Measurements from ENCODE around the gene SLC13A2. TPM values are rescaled to one million over a fixed set of nuclear protein-coding genes. Genes with fewer than 3 reads are reported as not detected.
"Not testable (repeated sequence)": the region's sequence is repeated elsewhere in the genome, so short reads cannot be mapped to it uniquely, and the experiment has no call there.

Gene SLC13A2
- total and polyA plus RNA-seq, 11 donors, result 0.03 TPM; not detected in 10

GRCh38 chr17:28519236-28519635, 45.8 kb downstream of the SLC13A2 start:
- intact Hi-C loops (cut with DNase I), result no loop called here
- Histone ChIP-seq H3K9me3 (no peaks in the 10 kb centered on the region), H3K27me3 (peaks cover 0 to 9% (median 0%) of the 10 kb centered on the region in 9 donors), H3K4me1 (no peaks in the 10 kb centered on the region), H3K36me3 (no peaks in the 10 kb centered on the region), H3K27ac (no peak overlapping the region), H3K4me3 (no peak overlapping the region)
- DNase-seq (peak in 1 of 5 donors; percentile 0), ATAC-seq (no peak)
- 70 to 79% (median 76%) methylated on average over 5 of the region's 5 CpGs for WGBS, 4 donors
- no peak for TF ChIP-seq CTCF (IDR thresholded peaks at IDR 0.05)
- TF ChIP-seq POLR2A (IDR thresholded peaks at IDR 0.05), result no peak

- no peak overlapping the region for H3K27ac ChIP-seq
- ATAC-seq, result no peak
- TF ChIP-seq POLR2A (IDR thresholded peaks at IDR 0.05) (no peak), CTCF (IDR thresholded peaks at IDR 0.05) (no peak)
- H3K36me3 ChIP-seq, result no peaks in the 10 kb centered on the region
- DNase-seq, result peak in 1 of 5 donors; percentile 47
- 80 to 85% (median 82%) methylated on average over 6 of the region's 6 CpGs for WGBS, 4 donors
- H3K4me1 ChIP-seq, result no peaks in the 10 kb centered on the region
- H3K9me3 ChIP-seq, result no peaks in the 10 kb centered on the region
- peaks cover 0 to 5% (median 0%) of the 10 kb centered on the region in 9 donors for H3K27me3 ChIP-seq
- intact Hi-C loops (cut with DNase I), result no loop called here
- H3K4me3 ChIP-seq, result no peak overlapping the region
Observed at GRCh38 chr17:28520687-28521086, 47.2 kb downstream of the SLC13A2 start.

- TF ChIP-seq CTCF (IDR thresholded peaks at IDR 0.05) (no peak), POLR2A (IDR thresholded peaks at IDR 0.05) (no peak)
- Histone ChIP-seq H3K9me3 (no peaks in the 10 kb centered on the region), H3K4me1 (no peaks in the 10 kb centered on the region), H3K36me3 (no peaks in the 10 kb centered on the region), H3K4me3 (no peak overlapping the region), H3K27ac (no peak overlapping the region), H3K27me3 (peaks cover 0 to 5% (median 0%) of the 10 kb centered on the region in 9 donors)
- DNase-seq (peak in 1 of 5 donors; percentile 53), ATAC-seq (peak in 1 of 4 donors; percentile 25)
- intact Hi-C loops (cut with DNase I), result no loop called here
- 50 to 74% (median 56%) methylated on average over 6 to 21 of the region's 21 CpGs for WGBS, 4 donors
Observed at GRCh38 chr17:28521311-28522085, 48.1 kb downstream of the SLC13A2 start.

GRCh38 chr17:28522281-28522680, 48.8 kb downstream of the SLC13A2 start:
- WGBS, 4 donors, result 90 to 93% (median 92%) methylated on average over 4 of the region's 4 CpGs
- peak in 1 of 5 donors; percentile 3 for DNase-seq

More at GRCh38 chr17:28522281-28522680, 48.8 kb downstream of the SLC13A2 start:
- H3K4me3 ChIP-seq; H3K9me3 ChIP-seq; H3K4me1 ChIP-seq; H3K27me3 ChIP-seq; H3K27ac ChIP-seq; H3K36me3 ChIP-seq; ATAC-seq; intact Hi-C loops (cut with DNase I): not testable (repeated sequence)

Measured in heart left ventricle (tissue), 16 donors.